Measurements from ENCODE around the gene STK39. TPM values are rescaled to one million over a fixed set of nuclear protein-coding genes. Genes with fewer than 3 reads are reported as not detected.
"Not testable (repeated sequence)": the region's sequence is repeated elsewhere in the genome, so short reads cannot be mapped to it uniquely, and the experiment has no call there.

STK39 gene
- total and polyA plus RNA-seq, 5 experiments from 2014 or later, result 4.3 to 18.1 (median 8.3) TPM

- peaks cover 7 to 28% (median 20%) of the 10 kb centered on the region in 4 donors for H3K4me1 Mint-ChIP-seq
- ATAC-seq (no peak), DNase-seq (no peak)
- H3K4me3 Mint-ChIP-seq, result no peak overlapping the region
- no peaks in the 10 kb centered on the region for H3K9me3 Mint-ChIP-seq
- peak overlapping the region in 1 of 10 donors; percentile 28 for H3K27ac Mint-ChIP-seq
- H3K36me3 Mint-ChIP-seq, result peaks cover 0 to 17% (median 8%) of the 10 kb centered on the region in 3 donors
- no peaks in the 10 kb centered on the region for H3K27me3 Mint-ChIP-seq
- POLR2A ChIA-PET, result no interaction called here
Observed at GRCh38 chr2:168090366-168091135, 156.8 kb downstream of the STK39 start.

GRCh38 chr2:168089200-168089599, 158.2 kb downstream of the STK39 start:
- H3K27ac Mint-ChIP-seq, result peak overlapping the region in 3 of 10 donors; percentile 3 to 38 (median 27)
- DNase-seq, result no peak
- H3K36me3 Mint-ChIP-seq, result peaks cover 0 to 23% (median 8%) of the 10 kb centered on the region in 3 donors
- no peaks in the 10 kb centered on the region for H3K9me3 Mint-ChIP-seq
- no peaks in the 10 kb centered on the region for H3K27me3 Mint-ChIP-seq
- peaks cover 10 to 28% (median 20%) of the 10 kb centered on the region in 4 donors for H3K4me1 Mint-ChIP-seq
- ATAC-seq, result no peak
- POLR2A ChIA-PET, result no interaction called here
- H3K4me3 Mint-ChIP-seq, result no peak overlapping the region

GRCh38 chr2:168087401-168087800, 160.0 kb downstream of the STK39 start:
- POLR2A ChIA-PET, result no interaction called here
- Mint-ChIP-seq H3K27me3 (no peaks in the 10 kb centered on the region), H3K36me3 (peaks cover 5 to 28% (median 8%) of the 10 kb centered on the region in 3 donors), H3K27ac (no peak overlapping the region), H3K9me3 (peaks cover 0 to 5% (median 0%) of the 10 kb centered on the region in 9 donors), H3K4me3 (no peak overlapping the region), H3K4me1 (peaks cover 12 to 28% (median 20%) of the 10 kb centered on the region in 4 donors)
- DNase-seq (no peak), ATAC-seq (no peak)

GRCh38 chr2:168086851-168087250, 160.5 kb downstream of the STK39 start:
- H3K9me3 Mint-ChIP-seq, result peaks cover 0 to 10% (median 0%) of the 10 kb centered on the region in 9 donors

GRCh38 chr2:168085801-168086361, 161.5 kb downstream of the STK39 start:
- H3K9me3 Mint-ChIP-seq, result peaks cover 0 to 10% (median 0%) of the 10 kb centered on the region in 9 donors
- peaks cover 13 to 23% (median 17%) of the 10 kb centered on the region in 4 donors for H3K4me1 Mint-ChIP-seq
- H3K4me3 Mint-ChIP-seq, result no peak overlapping the region
- no peaks in the 10 kb centered on the region for H3K27me3 Mint-ChIP-seq
- no peak overlapping the region for H3K27ac Mint-ChIP-seq
- POLR2A ChIA-PET, result no interaction called here
- DNase-seq, result no peak
- H3K36me3 Mint-ChIP-seq, result peaks cover 13 to 27% (median 19%) of the 10 kb centered on the region in 3 donors
- no peak for ATAC-seq

More at GRCh38 chr2:168086851-168087250, 160.5 kb downstream of the STK39 start:
- DNase-seq, result no peak
- Mint-ChIP-seq H3K27ac (no peak overlapping the region), H3K4me1 (peaks cover 13 to 28% (median 20%) of the 10 kb centered on the region in 4 donors), H3K27me3 (no peaks in the 10 kb centered on the region), H3K4me3 (no peak overlapping the region), H3K36me3 (peaks cover 11 to 28% (median 12%) of the 10 kb centered on the region in 3 donors)
- ATAC-seq, result no peak
- POLR2A ChIA-PET, result no interaction called here

GRCh38 chr2:168084288-168084687, 163.1 kb downstream of the STK39 start:
- no peak for DNase-seq
- POLR2A ChIA-PET, result no interaction called here
- no peak overlapping the region for H3K27ac Mint-ChIP-seq
- no peak for ATAC-seq
- H3K9me3 Mint-ChIP-seq, result peaks cover 0 to 10% (median 0%) of the 10 kb centered on the region in 9 donors
- no peak overlapping the region for H3K4me3 Mint-ChIP-seq
- H3K27me3 Mint-ChIP-seq, result no peaks in the 10 kb centered on the region
- peaks cover 4 to 15% (median 9%) of the 10 kb centered on the region in 4 donors for H3K4me1 Mint-ChIP-seq
- peaks cover 13 to 33% (median 19%) of the 10 kb centered on the region in 3 donors for H3K36me3 Mint-ChIP-seq

GRCh38 chr2:168081452-168081851, 165.9 kb downstream of the STK39 start:
- H3K36me3 Mint-ChIP-seq, result peaks cover 13 to 40% (median 17%) of the 10 kb centered on the region in 3 donors
- DNase-seq, H3K27ac Mint-ChIP-seq, ATAC-seq, POLR2A ChIA-PET, H3K4me3 Mint-ChIP-seq, H3K27me3 Mint-ChIP-seq: not testable (repeated sequence)
- H3K9me3 Mint-ChIP-seq, result peaks cover 0 to 10% (median 0%) of the 10 kb centered on the region in 9 donors
- peaks cover 0 to 11% (median 4%) of the 10 kb centered on the region in 4 donors for H3K4me1 Mint-ChIP-seq

GRCh38 chr2:168079236-168079635, 168.2 kb downstream of the STK39 start:
- H3K27ac Mint-ChIP-seq, result peak overlapping the region in 1 of 10 donors; percentile 92
- ATAC-seq, result no peak
- peaks cover 0 to 10% (median 0%) of the 10 kb centered on the region in 9 donors for H3K9me3 Mint-ChIP-seq
- DNase-seq, result no peak
- peaks cover 0 to 8% (median 4%) of the 10 kb centered on the region in 4 donors for H3K4me1 Mint-ChIP-seq
- no peaks in the 10 kb centered on the region for H3K27me3 Mint-ChIP-seq
- POLR2A ChIA-PET, result no interaction called here
- H3K36me3 Mint-ChIP-seq, result peaks cover 16 to 43% (median 20%) of the 10 kb centered on the region in 3 donors
- H3K4me3 Mint-ChIP-seq, result no peak overlapping the region

GRCh38 chr2:168076731-168077130, 170.7 kb downstream of the STK39 start:
- POLR2A ChIA-PET, result no interaction called here
- Mint-ChIP-seq H3K36me3 (peaks cover 8 to 58% (median 30%) of the 10 kb centered on the region in 3 donors), H3K9me3 (no peaks in the 10 kb centered on the region), H3K4me1 (peaks cover 0 to 7% (median 3%) of the 10 kb centered on the region in 4 donors), H3K27ac (peak overlapping the region in 2 of 10 donors; percentile 3 to 14), H3K27me3 (no peaks in the 10 kb centered on the region), H3K4me3 (no peak overlapping the region)
- DNase-seq (no peak), ATAC-seq (no peak)

- no peak for ATAC-seq
- Mint-ChIP-seq H3K27ac (peak overlapping the region in 1 of 10 donors; percentile 19), H3K4me1 (peaks cover 0 to 7% (median 3%) of the 10 kb centered on the region in 4 donors), H3K27me3 (no peaks in the 10 kb centered on the region), H3K9me3 (no peaks in the 10 kb centered on the region), H3K36me3 (peaks cover 7 to 69% (median 32%) of the 10 kb centered on the region in 3 donors), H3K4me3 (no peak overlapping the region)
- POLR2A ChIA-PET, result no interaction called here
- DNase-seq, result no peak
Observed at GRCh38 chr2:168075446-168075845, 171.9 kb downstream of the STK39 start.

GRCh38 chr2:168072626-168073303, 174.6 kb downstream of the STK39 start:
- ATAC-seq (no peak), DNase-seq (no peak)
- no peaks in the 10 kb centered on the region for H3K9me3 Mint-ChIP-seq
- no peaks in the 10 kb centered on the region for H3K4me1 Mint-ChIP-seq
- no peak overlapping the region for H3K27ac Mint-ChIP-seq
- peaks cover 12 to 62% (median 38%) of the 10 kb centered on the region in 3 donors for H3K36me3 Mint-ChIP-seq
- no peak overlapping the region for H3K4me3 Mint-ChIP-seq
- no peaks in the 10 kb centered on the region for H3K27me3 Mint-ChIP-seq
- POLR2A ChIA-PET, result no interaction called here

GRCh38 chr2:168064011-168064998, 183.1 kb downstream of the STK39 start:
- POLR2A ChIA-PET, result no interaction called here
- Mint-ChIP-seq H3K27me3 (no peaks in the 10 kb centered on the region), H3K36me3 (peaks cover 23 to 71% (median 68%) of the 10 kb centered on the region in 3 donors), H3K4me3 (no peak overlapping the region), H3K4me1 (peaks cover 0 to 9% (median 6%) of the 10 kb centered on the region in 4 donors), H3K27ac (no peak overlapping the region), H3K9me3 (no peaks in the 10 kb centered on the region)
- DNase-seq (no peak), ATAC-seq (no peak)
